Adipose tissue (tissue), 3 donors: ENCODE measurements around the gene FOXC2. TPM values are rescaled to one million over a fixed set of nuclear protein-coding genes. Genes with fewer than 3 reads are reported as not detected.

Source experiments
- H3K27ac ChIP-seq: one replicate; pipeline ENCODE4 v1.5.1; 2013; ENCODE audit warnings: low read depth, low read length
- WGBS, 3 donors: extraction: QIAGEN DNeasy Blood & Tissue Kit; methylation state at CpG; one replicate each; pipeline ENCODE4 v1.1.7; 2013; 5-methylcytosine and 5-hydroxymethylcytosine counted together
- polyA plus RNA-seq, 3 donors: library from polyadenylated mRNA; stranded (reverse); fragments of 200-250 nt; gene quantifications; one replicate each; pipeline ENCODE4 v1.2.3, GENCODE V29; 2013
- donor health status: healthy with polysubstance abuse.
- donor health status: Bipolar disorder and iron deficiency.
- donor health status: healthy.

The FOXC2 gene
- polyA plus RNA-seq, 3 donors, result 0.08 to 1.0 (median 0.90) TPM

DNA sequence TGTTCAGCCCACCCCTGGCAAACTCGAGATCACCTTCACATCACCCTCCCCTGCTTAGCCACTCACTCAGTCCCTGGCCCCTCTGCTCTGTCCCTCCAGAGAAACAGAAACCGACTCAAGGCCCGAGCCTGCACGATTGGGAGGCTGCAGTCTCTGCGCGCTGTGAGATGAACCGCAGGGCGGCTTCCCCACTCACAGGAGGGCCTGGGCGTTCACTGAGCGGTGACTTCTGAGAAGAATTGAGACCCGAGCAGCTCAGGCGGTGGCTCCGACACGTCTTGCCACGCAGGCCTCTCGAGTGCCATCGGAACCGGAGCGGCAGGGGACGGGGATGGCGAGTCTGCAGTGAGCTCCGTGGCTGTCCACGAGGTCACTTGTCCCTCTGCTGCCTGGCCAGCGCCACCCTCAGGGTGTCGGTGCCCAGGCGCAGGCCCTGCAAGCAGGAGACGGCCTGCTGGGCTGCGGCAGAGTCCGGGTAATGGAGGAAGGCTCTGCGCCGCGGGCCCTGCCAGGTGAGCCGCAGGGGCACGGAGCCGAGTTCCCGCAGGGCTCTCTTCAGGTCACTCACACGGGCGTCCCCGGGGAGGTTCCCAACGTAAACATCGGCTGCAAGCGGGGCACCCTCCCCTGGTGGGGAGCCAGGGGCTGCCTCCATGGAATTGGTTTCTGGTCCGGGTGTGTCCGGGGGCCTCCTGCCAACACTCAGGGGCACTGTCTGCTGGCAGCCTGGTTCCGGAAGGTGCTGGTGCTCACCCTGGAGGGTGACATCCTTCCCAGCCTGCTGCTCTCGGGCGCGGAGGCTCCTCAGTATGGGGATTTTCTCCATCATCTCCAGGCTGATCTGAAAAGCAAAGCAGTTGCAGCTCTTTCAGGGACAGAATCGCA, 34.7 kb upstream of the FOXC2 start:
- 92 to 93% (median 93%) methylated on average over 43 to 49 of the region's 49 CpGs for WGBS, 3 donors
- H3K27ac ChIP-seq, result no peak overlapping the region

DNA sequence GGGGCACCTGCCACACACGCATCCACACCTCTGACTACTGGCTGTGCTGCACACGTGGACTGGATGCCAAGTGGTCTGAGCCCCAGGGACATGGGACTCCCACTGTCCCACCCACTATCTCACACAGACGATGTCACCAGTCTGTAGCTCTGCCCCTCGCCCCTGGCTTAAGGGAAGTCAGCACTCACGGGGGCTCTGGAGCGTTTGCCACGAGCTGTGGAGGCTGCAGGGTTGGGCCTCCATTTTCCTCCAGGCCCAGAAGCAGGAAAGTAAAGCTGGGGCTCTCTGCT, 34.2 kb upstream of the FOXC2 start:
- 89 to 95% (median 90%) methylated on average over 7 of the region's 7 CpGs for WGBS, 3 donors
- H3K27ac ChIP-seq, result no peak overlapping the region

DNA sequence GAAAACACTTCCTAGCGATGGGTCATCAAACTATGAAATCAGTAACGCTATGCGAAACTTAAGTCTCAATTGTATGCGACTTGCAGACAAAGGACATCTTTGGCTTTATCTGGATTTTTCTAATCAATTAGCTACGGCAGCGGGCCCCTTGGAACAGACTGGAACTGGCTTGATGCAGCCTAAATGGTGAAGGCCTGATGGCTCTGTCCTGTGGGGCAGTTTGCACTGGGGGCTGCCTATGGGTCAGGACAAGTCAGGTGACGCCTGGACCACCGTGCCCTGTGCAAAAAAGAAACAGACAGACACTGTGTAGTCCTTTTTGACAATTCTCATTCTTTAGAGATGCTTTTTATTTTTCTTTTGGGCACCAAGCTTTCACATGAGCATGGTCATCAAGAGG, 33.6 kb upstream of the FOXC2 start:
- WGBS, 3 donors, result 95 to 97% (median 96%) methylated on average over 8 of the region's 8 CpGs
- no peak overlapping the region for H3K27ac ChIP-seq

DNA sequence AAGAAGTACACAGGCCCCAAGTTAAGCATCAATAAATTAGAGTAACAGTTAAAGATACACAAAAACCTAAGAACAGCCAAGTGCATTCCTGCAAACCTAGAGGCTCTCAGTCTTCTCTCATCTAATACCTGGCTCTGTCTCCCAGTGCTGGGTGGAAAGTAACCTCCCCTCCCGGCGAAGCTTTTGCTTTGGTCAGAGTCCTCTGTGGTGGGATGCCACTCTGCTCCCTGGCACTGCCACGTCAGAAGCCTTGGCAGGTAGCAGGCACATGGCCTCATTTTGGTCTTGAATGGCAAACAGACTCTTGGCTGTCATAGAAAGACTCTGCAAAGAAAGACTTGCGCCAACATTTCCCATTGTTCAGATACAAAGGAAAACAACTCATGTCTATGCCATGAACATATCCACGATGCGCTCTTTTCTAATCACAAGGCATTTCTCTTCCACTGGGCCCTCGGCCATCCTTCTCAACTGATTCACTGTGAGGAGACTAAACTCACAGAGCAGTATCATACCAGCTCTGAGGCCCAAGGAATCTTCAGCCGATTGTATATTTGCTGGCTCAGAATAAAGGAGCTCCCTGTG, 32.8 kb upstream of the FOXC2 start:
- WGBS, 3 donors, result 91 to 96% (median 92%) methylated on average over 8 of the region's 8 CpGs
- no peak overlapping the region for H3K27ac ChIP-seq

DNA sequence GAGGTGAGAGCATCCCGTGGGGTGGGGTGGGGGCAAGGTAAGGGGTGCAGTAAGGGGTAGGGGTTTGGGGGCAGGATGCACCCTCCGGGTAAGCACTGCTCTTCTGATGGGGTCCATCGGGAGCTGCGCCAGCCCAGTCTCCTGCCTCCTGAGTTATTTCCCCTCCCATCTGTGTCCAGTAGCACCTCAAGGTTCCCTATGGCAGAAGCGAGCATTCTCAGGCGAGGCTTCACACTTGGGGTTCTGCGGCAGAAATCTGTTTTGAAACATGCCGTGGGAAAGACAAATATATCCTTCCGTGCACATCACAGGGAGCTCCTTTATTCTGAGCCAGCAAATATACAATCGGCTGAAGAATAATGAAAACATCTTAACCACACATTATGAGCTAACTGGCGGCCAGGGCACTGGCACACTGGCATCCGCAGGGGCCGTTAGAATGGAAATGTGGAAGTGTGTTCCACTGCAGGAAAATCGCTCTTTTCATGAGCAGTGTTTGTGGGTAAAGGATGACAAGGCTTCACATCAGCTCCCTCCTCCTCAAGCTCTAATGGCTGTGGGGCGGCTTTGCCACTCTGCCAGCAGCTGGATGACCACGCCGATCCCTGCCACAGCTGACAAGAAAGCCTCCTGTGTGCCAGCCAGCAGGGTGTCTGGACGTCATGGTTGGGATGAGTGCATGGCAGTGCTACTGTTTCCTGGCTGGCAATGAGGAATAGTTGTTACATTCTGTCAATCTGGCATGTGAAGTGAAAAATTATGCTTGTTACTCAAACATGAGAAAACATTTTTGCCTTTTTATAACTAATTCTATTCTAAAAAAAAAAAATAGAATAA, 31.6 kb upstream of the FOXC2 start:
- H3K27ac ChIP-seq, result no peak overlapping the region
- WGBS, 3 donors, result 87 to 91% (median 87%) methylated on average over 18 of the region's 18 CpGs

DNA sequence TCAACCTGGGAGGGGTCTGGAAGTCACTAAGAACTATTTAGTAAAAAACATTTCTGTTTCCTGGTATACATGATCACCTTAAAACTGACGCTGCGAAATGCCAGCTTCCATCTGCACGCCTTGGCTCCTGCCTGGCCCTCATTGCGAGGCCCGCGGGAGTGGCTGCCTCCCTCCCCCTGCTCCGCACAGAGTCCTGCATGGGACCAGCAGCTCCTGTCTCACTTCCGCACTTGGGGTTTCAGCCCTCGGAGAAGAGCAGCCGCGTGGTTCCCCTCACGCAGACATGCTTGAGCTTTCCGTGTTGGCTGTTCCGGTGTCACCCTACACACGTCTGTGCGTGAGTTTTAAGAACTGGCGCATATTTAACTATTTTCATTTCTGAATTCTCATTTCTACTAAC, 30.0 kb upstream of the FOXC2 start:
- WGBS, 3 donors, result 95 to 97% (median 96%) methylated on average over 17 of the region's 17 CpGs
- no peak overlapping the region for H3K27ac ChIP-seq

DNA sequence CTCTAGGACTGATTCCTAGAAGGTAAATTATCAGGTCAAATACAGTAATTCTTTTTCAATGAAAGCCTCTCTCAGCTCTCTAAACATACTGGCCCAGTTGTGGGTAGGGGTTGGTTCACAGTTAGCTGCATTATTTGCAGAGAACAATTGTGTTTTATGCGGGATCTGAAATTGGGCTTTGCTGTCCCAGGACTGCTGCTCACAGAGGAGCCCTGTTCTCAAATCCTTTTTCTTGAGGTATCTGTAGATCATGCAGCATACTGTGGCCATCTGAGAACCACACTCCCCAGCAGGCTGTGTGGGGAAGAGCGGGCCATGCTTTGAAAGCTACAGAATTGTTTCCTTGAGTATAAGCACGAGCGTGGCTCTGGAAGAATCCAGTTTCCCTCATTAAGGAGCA, 29.1 kb upstream of the FOXC2 start:
- H3K27ac ChIP-seq, result no peak overlapping the region
- WGBS, 3 donors, result 92 to 97% (median 96%) methylated on average over 4 of the region's 4 CpGs

DNA sequence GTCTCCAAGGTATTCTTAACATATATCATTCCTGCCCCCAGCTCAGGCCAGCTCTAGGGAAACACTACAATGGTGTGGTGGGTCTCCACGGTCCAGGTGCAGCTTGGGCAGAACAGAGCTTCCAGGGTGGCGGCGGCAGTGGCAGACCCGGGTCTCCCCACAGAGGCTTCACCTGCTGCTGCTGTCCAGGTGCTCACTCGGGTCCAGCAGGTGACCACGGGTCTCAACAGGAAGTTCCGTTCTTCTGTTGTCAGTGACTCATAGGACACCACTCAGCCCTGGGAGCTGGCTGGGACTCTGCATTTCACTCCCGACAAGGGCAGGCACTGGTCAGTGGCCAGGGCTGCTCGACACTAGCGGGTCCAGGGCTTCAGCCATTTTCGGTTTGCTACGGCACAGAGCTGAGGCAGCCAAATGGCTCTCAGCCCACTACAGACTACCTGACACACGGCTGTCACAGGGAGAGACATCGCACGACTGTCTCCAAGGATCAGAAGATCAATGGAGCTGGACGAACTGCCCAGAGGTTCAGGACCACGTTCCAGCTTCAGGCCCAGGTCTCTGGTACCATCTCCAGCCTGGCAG, 28.3 kb upstream of the FOXC2 start:
- no peak overlapping the region for H3K27ac ChIP-seq
- 92 to 95% (median 93%) methylated on average over 17 of the region's 17 CpGs for WGBS, 3 donors

DNA sequence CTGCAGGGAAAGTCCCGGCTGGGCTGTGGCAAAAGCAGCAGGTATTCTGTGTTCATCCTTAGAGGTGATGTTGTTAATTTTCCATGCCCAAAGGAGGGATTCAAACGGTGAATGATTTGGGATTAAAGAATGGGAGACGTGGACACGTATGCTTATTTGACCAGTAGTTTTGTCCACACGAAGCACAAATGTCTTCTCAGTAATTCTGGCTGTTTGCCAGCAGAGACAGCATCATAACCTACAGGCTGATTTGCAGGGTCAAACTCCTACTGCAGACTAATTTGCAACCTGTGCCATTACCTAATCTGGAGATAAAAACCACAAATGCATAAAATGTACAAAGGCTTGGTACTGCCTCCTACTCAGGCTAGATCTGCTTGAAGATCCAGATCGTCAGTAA, 25.7 kb upstream of the FOXC2 start:
- H3K27ac ChIP-seq, result no peak overlapping the region
- 83 to 91% (median 87%) methylated on average over 6 of the region's 6 CpGs for WGBS, 3 donors

DNA sequence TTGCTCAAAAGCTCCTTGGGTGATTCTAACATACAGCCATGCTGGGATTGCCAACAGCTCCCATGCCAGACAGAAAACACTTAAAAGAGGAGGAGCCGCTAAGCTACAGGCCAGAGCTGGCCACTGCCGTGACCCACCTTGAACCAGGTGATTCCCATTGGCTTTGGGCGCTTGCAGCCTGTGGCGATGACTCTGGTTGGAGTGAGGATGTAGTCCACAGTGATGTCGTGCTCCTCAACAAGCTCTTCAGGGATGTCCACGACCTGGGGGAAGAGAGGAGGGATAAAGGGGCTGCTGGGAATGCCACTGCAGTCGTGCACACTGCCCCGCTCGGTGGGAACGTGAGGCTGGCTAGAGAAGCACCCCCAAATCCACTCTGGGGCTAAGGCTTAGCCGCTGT, 25.1 kb upstream of the FOXC2 start:
- 94 to 98% (median 95%) methylated on average over 10 to 11 of the region's 11 CpGs for WGBS, 3 donors
- H3K27ac ChIP-seq, result no peak overlapping the region

DNA sequence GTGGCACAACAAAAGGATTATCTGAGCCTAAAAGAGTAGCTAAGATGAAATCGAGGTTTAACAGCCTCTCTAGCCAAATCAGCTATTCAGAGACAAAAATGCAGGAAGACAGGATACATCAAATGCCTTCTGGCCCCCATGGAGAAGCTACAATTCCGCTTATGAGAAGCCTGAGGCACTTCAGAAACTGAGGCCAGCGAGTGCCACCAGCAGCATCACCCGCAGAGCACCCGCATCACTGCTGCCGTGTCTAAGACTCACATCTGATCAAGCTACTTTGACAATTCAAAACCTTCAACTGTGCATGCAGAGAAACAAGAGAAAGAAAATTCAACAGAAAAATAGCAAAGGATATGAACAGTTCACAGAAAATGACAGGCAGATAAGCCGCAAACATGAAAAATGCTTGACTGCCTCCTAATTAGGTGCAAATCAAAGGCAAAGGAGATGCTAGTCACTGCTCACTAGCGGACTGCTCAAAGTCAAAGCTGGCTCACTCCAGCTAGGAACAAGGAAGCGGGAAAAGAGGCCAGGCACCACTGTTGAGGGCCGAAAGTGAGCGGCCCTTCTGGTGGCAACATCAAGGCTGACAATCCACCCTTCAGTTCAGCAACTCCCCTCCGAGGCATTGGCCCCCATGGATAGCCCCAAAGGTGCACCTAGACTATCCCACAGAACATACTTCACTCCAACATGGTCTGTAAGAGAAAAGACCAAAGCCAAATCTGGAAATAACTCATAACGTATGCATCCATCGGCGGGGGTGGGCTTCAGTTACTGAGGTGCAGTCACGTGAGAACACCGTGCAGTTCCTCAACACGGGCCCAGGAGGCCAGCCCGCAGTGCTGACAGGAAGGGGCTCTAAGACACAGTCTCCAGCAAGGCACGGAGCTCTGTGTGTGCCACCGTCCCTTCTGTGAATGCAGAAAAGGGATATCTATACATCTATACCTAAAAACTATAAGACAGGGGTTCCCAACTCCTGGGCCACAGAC, 23.6 kb upstream of the FOXC2 start:
- no peak overlapping the region for H3K27ac ChIP-seq
- WGBS, 3 donors, result 88 to 90% (median 90%) methylated on average over 21 of the region's 21 CpGs

DNA sequence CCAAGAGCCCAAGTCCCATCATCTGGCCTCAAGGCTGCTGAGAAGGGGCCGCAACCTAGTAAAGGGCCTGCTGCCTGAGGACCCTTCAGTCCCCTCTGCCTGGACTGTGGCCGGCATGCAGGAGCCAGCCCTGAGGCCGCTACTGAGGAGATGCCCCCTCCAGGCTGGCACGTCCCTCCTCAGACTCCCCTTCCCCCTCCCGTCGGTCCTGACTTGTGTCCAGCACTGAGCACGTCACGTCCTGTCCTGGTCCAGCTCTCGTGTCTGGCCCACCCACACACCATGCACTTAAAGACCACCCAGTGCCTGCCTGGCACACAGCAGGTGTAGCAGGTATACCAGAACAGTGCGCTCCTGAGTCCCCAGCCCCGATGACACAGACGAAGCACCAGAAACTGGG, 21.1 kb upstream of the FOXC2 start:
- no peak overlapping the region for H3K27ac ChIP-seq
- 78 to 85% (median 84%) methylated on average over 12 of the region's 12 CpGs for WGBS, 3 donors

DNA sequence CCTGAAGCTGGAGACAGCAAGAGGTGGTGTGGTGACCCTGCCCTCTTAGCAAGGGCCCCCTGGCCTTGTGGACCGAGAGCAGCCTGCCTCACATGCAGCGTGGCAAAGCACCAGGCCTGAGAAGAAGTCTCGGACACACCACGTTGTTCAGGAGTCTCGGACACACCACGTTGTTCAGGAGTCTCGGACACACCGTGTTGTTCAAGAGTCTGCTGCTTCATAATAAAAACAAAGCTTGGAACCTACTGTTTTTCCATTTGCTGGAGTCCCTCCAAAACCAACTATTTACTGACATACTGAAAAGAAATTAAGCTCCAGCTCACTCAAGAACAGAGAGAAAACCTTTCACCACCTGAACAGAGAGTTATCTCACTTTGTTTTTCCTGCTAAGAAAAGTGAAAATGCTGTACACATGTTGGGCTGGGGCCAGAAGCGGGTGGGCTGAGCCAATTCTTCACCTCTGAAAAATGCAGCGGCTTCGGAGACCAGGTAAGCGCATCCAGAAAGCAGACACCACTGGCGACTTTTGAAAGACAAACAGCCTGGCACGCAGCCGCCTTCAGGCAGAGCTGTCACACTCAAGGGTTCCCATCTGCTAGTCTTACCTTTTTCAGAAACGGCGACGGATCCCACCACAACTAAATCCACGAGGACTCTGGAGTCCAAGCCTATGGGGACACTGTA, 20.5 kb upstream of the FOXC2 start:
- H3K27ac ChIP-seq, result no peak overlapping the region
- WGBS, 3 donors, result 81 to 91% (median 81%) methylated on average over 19 of the region's 19 CpGs

DNA sequence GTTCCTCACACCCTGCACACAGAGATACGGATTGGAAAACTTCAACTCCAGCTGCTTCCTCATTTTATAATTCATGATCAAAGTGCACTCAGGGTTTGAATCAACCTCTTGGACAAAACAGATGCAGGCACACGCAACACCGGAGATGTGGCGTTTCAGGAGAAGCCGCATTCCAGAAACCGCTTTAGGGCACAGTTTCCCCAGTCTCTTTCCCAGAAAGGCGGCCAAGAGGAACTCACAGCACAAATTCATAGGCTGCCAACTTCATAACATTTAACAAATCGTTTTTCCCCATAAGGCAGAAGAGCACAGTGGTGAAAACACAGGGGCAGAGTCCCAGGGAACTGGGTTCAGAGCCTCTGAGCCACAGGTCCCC, 20.0 kb upstream of the FOXC2 start:
- no peak overlapping the region for H3K27ac ChIP-seq
- 74 to 84% (median 79%) methylated on average over 8 of the region's 8 CpGs for WGBS, 3 donors

DNA sequence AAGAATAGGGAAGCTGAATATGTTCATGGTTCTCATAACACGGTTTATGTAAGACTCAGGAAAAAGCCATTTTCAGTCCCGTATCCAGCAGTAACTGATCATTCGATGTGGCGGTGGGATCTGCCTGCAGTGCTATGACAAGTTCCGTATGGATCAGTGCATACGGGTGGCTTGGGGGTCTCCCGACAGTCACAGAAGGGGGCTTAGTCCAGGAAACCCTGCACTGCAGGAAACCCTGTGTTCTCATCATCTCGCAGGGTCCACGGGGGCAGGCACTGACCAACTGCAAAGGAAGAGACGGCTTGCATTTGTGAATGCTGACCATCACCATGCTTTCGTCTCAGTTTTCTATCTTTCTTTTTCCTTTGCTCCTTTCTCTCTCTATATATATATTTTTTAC, 19.3 kb upstream of the FOXC2 start:
- no peak overlapping the region for H3K27ac ChIP-seq
- WGBS, 3 donors, result 95% methylated on average over 11 of the region's 11 CpGs

DNA sequence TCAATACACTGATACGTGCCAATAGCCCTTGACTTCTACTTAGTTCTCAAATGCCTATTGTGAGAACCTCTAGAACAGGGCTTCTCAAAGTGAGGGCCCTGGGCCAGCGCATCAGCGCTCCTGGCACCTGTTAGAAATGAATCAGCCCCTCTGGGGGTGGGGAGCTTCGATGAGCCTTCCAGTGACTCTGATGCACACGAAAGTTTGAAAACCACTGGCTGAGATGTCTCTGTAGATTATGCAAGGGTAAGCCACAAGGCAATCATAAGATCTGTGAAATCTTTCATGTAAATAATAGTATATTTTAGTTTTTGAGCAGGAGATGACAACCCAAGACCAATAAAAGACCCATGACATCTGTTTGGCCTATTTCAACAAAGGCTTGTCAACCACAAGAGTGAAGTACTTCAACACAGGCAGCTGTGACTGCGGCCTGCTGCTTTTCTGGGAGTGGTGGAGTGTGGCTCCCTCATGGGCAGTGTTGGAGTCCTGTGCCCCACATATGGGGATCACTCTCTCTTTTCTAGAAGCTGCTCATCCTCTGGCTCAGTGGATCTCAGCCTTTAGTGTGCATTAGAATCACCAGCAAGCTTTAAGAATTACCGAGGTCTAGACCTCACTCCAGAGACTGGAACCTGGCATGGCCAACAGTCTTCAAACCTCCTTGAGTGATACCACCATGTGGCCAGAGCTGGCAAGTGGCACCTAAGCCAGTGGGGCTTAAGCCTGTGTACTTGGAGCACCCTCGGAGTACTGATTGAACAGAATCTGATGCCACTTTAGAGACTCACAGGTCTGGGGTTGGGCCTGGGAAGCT, 17.3 kb upstream of the FOXC2 start:
- WGBS, 3 donors, result 79 to 85% (median 81%) methylated on average over 8 of the region's 8 CpGs
- H3K27ac ChIP-seq, result no peak overlapping the region

DNA sequence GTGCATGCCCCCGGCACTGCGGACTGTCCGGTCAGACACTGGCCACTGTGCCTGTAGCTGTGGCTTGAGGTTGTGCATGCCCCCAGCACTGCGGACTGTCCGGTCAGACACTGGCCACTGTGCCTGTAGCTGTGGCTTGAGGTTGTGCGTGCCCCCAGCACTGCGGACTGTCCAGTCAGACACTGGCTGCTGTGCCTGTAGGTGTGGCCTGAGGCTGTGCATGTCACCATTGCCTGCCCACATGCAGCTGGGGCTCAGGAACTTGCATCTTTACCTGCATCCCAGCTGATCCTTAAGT, 16.8 kb upstream of the FOXC2 start:
- H3K27ac ChIP-seq, result no peak overlapping the region
- WGBS, 3 donors, result 97 to 100% (median 97%) methylated on average over 7 of the region's 7 CpGs
